NCI-H1048 (cell line): Measurements from ENCODE around the gene G6PC2.

ENCODE experiments used
- DNase-seq: peaks from one replicate; lab custom pipeline; 2025; lab: John Stamatoyannopoulos, UW

Gene G6PC2

DNA sequence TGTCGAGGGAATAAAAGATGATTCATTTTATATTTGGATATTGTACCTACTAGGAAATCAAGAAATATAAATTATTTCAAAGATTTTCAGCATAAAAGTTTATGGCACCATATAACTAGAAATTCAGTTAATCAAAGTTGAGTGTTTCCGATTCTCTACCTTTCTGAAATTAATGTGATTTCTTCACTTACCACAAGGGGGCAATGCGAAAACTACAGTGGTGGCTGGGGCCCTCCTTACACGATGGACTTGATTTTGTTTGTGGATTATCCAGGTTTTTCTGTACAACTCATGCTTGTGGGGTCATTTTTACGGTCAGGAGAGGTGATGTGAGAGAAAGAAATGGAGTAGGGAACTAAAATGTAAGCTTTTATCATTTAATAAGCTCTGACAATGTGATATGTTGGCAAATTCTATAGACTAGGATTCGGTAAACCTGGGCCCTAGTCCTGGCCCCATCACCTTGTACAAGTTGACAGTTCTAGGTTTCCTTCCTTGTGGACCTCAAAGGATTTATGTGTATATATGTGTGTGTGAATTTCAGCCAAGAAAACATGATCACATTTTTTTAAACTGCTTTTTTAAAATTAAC lies 47.6 kb downstream of the G6PC2 start:
- DNase-seq: no peak

DNA sequence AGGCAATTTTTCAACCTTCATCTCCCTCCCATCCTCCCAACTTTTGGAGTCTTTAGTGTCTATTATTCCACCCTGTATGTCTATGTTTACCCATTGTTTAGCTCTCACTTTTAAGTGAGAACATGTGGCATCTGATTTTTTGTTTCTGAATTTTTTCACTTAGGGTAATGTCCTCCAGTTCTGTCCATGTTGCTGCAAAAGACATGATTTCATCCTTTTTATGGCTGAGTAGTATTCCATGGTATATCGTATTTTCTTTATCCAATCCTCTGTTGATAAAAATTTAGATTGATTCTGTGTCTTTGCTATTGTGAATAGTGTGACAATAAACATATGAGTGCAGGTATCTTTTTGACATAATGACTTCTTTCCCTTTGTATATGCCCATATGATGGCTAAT lies 48.2 kb downstream of the G6PC2 start:
- no peak for DNase-seq

DNA sequence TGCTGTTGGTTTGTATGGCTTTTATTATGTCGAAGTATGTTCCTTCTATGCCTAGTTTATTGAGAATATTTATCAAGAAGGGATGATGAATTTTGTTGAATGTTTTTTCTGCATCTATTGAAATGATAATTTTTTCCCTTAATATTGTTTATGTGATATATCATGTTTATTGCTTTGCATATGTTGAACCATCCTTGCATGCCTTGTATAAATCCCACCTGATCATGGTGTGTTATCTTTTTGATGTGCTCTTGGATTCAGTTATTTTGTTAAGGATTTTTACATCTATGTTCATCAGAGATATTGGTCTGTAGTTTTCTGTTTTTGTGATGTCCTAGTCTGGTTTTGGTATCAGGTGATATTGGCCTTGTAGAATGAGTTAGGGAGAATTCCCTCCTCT lies 50.8 kb downstream of the G6PC2 start:
- no peak for DNase-seq

DNA sequence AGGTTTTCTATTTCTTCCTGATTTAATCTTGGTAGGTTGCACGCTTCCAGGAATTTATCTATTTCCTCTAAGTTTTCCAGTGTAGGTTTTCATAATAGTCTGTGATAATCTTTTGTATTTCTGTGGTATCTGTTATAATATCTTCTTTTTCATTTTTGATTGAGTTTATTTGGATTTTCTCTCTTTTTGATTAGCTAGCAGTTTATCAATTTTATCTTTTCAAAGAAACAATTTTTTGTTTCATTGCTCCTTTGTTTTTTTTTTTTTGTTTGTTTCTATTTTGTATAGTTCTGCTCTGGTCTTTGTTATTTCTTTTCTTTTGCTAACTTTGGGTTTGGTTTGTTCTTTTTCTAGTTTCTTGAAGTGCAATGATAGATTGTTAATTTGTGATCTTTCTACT lies 51.3 kb downstream of the G6PC2 start:
- DNase-seq: no peak

DNA sequence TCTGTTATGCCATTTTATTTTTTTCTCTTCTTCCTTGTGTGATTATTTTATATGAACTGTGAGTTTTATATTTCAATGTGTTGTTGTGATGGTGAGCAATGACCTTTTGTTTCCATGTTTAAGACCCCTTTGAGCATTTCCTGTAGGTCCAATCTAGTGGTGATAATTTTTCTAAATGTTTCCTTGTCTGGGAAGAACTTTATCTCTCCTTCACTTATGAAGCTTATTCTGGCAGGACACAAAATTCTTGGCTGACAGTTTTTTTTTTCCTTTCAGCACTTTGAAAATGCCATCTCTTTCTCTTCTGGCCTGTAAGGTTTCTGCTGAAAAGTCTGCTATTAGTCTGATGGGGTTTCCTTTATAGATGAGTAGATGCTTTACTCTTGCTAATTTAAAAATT lies 53.2 kb downstream of the G6PC2 start:
- no peak for DNase-seq

DNA sequence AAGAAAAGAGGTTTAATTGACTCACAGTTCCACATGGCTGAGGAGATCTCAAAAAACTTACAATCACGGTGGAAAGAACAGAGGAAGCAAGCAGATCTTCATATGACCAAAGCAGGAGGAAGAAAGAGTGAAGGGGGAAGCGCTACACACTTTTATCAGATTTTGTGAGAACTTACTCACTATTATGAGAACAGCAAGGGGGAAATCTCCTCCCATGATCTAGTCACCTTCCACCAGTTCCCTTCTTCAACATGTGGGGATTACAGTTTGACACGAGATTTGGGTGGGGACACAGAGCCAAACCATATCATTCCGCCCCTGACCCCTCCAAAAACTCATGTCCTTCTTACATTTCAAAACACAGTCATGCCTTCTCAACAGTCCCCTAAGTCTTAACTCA lies 54.2 kb downstream of the G6PC2 start:
- DNase-seq: no peak

DNA sequence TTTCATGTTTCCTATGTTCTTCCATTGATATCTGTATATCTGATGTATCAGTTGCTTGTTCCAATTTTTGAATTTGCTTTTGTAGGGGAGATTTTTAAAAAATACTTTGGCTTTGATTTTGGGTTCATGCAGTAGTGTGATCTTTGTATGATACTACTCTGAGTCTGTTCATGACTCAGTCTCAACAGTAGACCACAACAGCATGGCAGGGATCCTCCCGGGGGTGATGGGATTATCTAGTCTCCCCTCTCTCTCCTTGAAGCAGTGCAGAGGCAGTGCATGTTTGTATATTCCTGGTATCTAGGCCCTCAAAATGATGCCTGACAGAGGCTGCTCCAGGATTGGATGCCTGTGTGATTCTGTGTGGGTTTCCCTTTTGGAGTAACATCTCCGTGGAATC lies 55.3 kb downstream of the G6PC2 start:
- no peak for DNase-seq
